Coronary artery (tissue), 2 donors: ENCODE results near the gene F8.

Source experiments
- DNase-seq: peaks from one replicate; pipeline ENCODE4 v3.0.0-alpha.2; 2017; ENCODE audit warnings: low spot score
- H3K27ac ChIP-seq, 2 donors: fragments of 200-600 bp; sonication (generic); one replicate each; pipeline ENCODE4 v1.5.1; 2016 to 2019
- H3K4me3 ChIP-seq: fragments of 200-600 bp; sonication (generic); 2 replicates; pipeline ENCODE4 v1.5.1; 2016; ENCODE audit warnings: mild to moderate bottlenecking, moderate library complexity
- TF ChIP-seq, protein P1 (sequence below): fragments of 200-600 bp; sonication (generic); IDR thresholded peaks from one replicate; pipeline ENCODE4 v1.5.1; 2019; ENCODE audit warnings: antibody characterized with exemption

The F8 gene

DNA sequence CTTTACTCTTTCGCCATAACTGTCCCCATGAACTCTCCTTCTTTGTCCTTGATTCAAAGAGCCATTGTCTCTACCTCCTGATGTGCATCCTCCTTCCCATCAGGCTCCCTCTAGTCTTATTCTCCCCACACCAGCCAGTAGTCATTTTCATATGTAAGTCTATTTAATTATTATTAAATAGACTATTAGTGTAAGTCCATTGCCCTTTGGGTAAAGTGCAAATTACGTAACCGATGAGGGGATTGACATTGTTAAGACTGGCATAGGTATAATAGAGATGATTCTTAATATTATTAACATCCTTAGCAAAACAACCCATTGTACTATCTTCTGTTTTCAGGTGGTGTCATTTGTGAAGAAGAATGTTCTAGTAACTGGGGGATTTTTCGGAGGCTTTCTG is 31.7 kb upstream of the F8 start:
- Histone ChIP-seq H3K27ac (no peak overlapping the region), H3K4me3 (no peak overlapping the region)
- DNase-seq: no peak
- TF ChIP-seq, protein P1, sequence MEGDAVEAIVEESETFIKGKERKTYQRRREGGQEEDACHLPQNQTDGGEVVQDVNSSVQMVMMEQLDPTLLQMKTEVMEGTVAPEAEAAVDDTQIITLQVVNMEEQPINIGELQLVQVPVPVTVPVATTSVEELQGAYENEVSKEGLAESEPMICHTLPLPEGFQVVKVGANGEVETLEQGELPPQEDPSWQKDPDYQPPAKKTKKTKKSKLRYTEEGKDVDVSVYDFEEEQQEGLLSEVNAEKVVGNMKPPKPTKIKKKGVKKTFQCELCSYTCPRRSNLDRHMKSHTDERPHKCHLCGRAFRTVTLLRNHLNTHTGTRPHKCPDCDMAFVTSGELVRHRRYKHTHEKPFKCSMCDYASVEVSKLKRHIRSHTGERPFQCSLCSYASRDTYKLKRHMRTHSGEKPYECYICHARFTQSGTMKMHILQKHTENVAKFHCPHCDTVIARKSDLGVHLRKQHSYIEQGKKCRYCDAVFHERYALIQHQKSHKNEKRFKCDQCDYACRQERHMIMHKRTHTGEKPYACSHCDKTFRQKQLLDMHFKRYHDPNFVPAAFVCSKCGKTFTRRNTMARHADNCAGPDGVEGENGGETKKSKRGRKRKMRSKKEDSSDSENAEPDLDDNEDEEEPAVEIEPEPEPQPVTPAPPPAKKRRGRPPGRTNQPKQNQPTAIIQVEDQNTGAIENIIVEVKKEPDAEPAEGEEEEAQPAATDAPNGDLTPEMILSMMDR: no peak

DNA sequence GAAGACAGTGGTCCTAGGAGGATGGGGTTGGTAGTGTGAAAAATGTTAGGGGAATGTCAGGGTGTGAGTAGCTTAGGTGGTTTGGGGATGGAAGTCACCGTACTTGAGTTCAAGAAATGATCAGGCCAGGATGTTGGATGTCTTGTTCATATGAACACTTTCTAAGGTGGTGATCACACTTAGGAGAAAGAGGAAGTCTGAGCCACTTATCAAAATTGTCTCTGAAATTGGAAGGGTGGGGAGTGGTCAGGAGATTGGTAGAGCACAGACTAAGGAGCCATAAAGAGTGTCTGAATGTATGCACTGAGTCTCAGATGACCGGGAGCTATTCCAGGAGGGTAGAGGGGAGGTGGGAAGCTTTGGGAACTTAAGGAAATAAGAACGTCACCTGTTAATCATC is 31.1 kb upstream of the F8 start:
- TF ChIP-seq, protein P1: no peak
- DNase-seq: no peak
- H3K4me3 ChIP-seq: no peak overlapping the region
- no peak overlapping the region for H3K27ac ChIP-seq

DNA sequence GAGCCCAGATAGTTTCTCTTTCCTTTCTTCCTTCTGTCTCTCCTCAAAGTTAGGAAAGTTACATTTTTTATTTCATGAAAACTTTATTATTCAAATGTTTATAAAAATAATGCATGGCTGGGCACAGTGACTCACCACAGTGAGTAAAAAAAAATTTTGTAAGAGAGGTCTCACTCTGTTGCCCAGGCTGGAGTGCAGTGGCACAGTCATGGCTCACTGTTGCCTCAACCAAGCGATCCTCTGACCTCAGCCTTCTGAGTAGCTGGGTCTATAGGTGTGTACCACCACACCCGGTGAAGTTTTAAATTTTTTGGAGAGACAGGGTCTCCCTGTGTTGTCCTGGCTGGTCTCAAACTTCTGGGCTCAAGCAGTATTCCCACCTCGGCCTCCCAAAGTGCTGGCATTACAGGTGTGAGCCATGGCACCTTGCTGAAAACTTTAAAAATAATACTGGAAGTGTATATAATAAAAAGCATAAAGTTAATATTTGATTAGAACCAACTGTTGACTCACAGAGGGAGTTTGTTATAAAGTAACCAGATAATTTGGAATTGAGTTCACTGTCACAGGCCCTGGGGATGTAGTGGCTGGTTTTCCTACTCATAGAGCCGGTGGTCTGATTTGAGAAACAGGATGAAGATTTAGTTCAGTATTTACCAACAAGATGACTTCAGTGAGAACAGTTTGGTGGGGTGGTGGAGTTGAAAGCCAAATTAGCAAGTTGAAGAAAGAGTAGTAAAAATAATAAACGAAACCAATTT is 30.4 kb upstream of the F8 start:
- no peak for DNase-seq

DNA sequence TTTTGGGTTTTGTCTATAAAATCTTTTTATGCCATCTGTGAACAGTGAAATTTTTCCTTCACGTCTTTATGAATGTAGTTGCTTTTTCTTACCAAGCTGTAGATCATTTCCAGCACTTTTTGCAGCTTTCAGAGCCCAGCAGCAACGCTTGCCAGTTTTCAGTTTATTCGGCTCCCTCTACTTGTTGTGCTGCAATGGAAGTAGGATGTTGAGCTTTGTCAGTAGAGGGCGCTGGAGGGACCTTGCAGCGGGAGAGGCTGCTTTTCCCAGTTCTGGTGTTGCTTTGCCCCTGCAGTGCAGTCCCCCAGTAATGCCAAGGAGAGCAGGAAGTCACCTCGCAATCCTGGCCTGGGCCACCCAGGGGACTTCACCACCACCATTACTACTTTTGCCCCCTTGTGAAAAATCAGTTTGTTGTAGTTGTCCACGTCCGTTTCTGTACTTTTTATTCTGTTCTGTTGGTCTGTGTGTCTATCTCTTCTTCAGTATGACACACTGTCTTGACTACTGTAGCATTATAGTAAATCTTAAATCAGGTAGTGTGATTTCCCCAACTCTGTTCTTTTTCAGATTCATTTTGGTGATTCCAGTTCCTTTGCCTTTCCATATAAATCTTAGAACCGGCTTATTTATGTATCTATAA is 26.6 kb upstream of the F8 start:
- no peak overlapping the region for H3K4me3 ChIP-seq
- no peak for DNase-seq
- TF ChIP-seq, protein P1: no peak
- no peak overlapping the region for H3K27ac ChIP-seq

More for the DNA sequence above, 30.4 kb upstream of the F8 start:
- TF ChIP-seq, protein P1: no peak
- H3K27ac ChIP-seq: no peak overlapping the region
- H3K4me3 ChIP-seq: no peak overlapping the region

DNA sequence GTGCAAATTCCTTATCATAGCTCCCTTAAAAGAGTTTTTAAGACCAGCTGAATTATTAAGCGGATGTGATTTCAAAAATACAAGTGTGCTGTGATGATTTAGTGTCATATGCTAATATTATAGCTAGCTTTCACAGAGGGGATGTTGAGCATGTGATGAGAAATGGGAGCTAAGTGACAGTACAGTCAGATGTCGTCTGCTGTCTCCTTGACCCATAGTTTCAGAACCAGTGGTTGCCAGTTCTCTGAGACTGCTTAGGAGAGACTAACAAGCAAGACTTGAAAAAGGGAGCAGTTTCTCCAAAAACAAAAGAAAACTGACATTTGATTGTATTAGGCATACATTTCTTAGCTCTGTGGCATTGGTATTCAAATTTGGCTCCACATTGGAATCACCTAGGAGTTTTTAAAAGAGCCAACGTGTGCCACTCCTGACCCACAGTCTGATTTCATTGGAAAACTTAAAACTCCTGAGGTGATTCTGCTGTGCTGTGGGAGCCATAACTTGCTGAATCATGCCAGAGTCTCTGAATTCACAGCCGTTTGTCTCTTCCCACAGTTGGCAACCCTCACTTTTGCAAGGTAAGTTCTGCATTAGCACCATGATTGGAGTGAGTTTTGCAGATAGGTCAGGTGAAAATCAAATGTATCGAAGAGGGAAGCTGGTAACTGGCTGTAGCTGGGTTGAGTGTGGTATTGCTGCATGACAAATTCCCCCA is 24.4 kb upstream of the F8 start:
- Histone ChIP-seq H3K4me3 (no peak overlapping the region), H3K27ac (no peak overlapping the region)
- DNase-seq: no peak
- TF ChIP-seq, protein P1: no peak

DNA sequence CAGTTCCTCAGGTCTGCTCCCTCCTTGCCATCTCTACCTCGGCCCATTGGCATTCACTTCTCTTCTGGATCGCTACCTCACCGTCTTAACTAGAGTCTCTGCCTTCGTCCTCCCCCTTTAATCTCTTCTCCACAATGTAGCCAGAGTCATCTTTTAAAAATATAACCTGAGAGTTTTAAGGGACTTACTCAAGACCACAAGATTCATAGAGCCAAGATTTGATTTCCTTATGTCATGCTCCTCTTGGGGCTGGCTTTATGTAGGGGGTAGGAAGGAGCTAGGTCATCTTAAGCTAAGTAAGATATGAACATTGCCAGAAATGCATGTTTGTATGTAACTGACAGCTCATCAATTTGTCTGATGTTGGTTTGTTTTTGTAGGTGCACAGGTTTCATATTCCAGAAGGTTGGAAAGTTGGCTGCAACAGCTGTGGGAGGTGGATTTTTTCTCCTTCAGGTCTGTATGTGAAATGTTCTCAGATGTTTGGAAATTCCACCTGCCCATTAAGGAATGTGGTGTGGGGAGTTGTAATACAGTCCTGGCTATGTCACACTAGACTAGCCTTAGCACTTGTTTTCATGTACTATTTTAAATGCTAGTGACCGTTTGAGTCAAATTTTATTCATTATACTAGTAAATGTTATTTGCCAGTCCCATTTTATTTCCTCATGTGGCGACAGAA is 23.7 kb upstream of the F8 start:
- Histone ChIP-seq H3K4me3 (no peak overlapping the region), H3K27ac (no peak overlapping the region)
- TF ChIP-seq, protein P1: no peak
- no peak for DNase-seq
